ENCODE data around the gene CCR7.

The CCR7 gene

DNA sequence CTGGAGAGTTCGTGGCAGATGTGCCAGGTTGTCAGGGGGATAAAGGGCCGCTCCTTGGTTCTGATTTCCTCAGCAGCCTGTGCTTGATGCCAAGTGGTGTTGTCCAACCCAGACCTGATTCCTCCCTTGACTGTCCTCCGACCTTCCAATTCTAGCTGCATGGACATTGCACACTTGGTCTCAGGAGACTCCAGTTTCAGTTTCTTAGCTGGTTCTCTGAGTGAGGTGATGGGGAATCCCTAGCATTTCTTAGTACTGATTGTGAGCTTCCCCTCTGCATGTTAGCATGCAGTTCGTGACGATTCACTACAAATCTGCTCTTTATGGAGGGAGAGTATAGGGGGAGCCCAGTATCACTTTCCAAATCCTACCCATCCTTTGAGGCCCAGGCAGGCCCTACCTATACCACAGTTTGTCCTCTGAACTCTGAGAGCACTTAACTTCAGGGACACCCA, 12.4 kb upstream of the CCR7 start (continued):
- TF ChIP-seq ZNF624 (tag by site-specific recombination; IDR thresholded peaks at IDR 0.05) (no peak), ZNF843 (tag by site-specific recombination; IDR thresholded peaks at IDR 0.05) (no peak)

DNA sequence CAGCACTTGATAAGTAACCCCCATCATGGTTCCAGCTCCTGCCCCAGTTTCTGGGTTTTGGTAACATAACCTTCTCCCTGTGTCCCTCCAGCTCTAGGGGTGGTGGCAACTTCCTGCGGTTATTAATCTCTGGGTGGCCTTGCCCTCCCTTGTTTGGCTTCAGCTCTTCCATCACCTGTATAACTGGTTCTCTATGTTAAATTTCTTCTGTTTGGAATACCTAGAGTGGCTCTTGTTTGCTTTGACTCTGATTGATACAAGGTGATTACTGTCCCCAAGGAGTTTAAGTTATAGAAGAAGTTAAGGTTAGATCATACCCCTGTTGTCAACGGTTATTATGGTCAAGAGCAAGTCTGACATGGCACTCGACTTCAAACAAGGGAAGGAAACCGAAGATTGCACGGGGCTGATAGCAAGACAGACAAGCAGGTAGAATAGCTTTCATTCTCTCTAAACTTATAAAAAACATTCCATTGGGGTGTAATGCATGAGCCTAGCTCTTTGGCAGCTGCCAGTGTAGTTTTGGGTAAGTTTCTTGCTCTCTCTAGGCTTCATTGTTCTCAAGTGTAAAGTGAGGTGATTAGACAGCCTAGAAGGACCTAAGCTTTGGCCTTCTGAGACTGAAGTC, 11.0 kb upstream of the CCR7 start:
- POLR2A ChIA-PET, result interaction anchor here (0.9 kb wide), 1 partner anchor 1112 kb away, joined by 3 read pairs; the partner anchor contains the start of gene EIF1
- H3K4me1 ChIP-seq (ENCODE audit: control insufficient read depth, insufficient read depth, low read length), result no peaks in the 10 kb centered on the region
- H3K9me3 ChIP-seq (ENCODE audit: control insufficient read depth, insufficient read depth, low read depth, low read length), result no peaks in the 10 kb centered on the region
- CTCF ChIA-PET, result interaction anchor here (0.5 to 1.7 kb wide), 4 partner anchors 16 to 135 kb away, joined by 3 to 4 read pairs (median 3); no protein-coding TSS in a partner anchor
- no peaks in the 10 kb centered on the region for H3K36me3 ChIP-seq (ENCODE audit: control insufficient read depth in 2 of 2, insufficient read depth in 1 of 2, low read length in 2 of 2)
- no peak overlapping the region for H3K4me3 ChIP-seq (ENCODE audit: low read depth, low read length)
- TF ChIP-seq ZFHX2 (tag by site-specific recombination; conservative IDR thresholded peaks at IDR 0.05) (no peak), KLF7 (tag by site-specific recombination; IDR thresholded peaks at IDR 0.05; ENCODE audit: borderline replicate concordance) (no peak), ZNF311 (tag by site-specific recombination; IDR thresholded peaks at IDR 0.05; ENCODE audit: borderline replicate concordance) (no peak), IKZF3 (tag by site-specific recombination; IDR thresholded peaks at IDR 0.05) (no peak), FEZF1 (tag by site-specific recombination; IDR thresholded peaks at IDR 0.05) (no peak), ZNF138 (tag by site-specific recombination; IDR thresholded peaks at IDR 0.05; ENCODE audit: borderline replicate concordance) (no peak), ZNF248 (tag by site-specific recombination; IDR thresholded peaks at IDR 0.05) (no peak), ZNF785 (tag by site-specific recombination; IDR thresholded peaks at IDR 0.05) (no peak), ZNF600 (tag by site-specific recombination; IDR thresholded peaks at IDR 0.05) (no peak), ZNF571 (tag by site-specific recombination; IDR thresholded peaks at IDR 0.05) (no peak), ZNF174 (tag by site-specific recombination; IDR thresholded peaks at IDR 0.05) (no peak), ZNF394 (tag by site-specific recombination; IDR thresholded peaks at IDR 0.05; ENCODE audit: borderline replicate concordance) (no peak), ZBTB48 (tag by site-specific recombination; IDR thresholded peaks at IDR 0.05) (no peak), ZNF335 (tag by site-specific recombination; conservative IDR thresholded peaks at IDR 0.05) (no peak)
- TF ChIP-seq, protein P1, sequence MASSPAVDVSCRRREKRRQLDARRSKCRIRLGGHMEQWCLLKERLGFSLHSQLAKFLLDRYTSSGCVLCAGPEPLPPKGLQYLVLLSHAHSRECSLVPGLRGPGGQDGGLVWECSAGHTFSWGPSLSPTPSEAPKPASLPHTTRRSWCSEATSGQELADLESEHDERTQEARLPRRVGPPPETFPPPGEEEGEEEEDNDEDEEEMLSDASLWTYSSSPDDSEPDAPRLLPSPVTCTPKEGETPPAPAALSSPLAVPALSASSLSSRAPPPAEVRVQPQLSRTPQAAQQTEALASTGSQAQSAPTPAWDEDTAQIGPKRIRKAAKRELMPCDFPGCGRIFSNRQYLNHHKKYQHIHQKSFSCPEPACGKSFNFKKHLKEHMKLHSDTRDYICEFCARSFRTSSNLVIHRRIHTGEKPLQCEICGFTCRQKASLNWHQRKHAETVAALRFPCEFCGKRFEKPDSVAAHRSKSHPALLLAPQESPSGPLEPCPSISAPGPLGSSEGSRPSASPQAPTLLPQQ (tag by site-specific recombination; IDR thresholded peaks at IDR 0.05), result no peak
- TF ChIP-seq, protein P2, sequence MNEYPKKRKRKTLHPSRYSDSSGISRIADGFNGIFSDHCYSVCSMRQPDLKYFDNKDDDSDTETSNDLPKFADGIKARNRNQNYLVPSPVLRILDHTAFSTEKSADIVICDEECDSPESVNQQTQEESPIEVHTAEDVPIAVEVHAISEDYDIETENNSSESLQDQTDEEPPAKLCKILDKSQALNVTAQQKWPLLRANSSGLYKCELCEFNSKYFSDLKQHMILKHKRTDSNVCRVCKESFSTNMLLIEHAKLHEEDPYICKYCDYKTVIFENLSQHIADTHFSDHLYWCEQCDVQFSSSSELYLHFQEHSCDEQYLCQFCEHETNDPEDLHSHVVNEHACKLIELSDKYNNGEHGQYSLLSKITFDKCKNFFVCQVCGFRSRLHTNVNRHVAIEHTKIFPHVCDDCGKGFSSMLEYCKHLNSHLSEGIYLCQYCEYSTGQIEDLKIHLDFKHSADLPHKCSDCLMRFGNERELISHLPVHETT (tag by site-specific recombination; IDR thresholded peaks at IDR 0.05), result no peak
- TF ChIP-seq, protein P3, sequence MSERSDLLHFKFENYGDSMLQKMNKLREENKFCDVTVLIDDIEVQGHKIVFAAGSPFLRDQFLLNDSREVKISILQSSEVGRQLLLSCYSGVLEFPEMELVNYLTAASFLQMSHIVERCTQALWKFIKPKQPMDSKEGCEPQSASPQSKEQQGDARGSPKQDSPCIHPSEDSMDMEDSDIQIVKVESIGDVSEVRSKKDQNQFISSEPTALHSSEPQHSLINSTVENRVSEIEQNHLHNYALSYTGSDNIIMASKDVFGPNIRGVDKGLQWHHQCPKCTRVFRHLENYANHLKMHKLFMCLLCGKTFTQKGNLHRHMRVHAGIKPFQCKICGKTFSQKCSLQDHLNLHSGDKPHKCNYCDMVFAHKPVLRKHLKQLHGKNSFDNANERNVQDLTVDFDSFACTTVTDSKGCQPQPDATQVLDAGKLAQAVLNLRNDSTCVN (tag by site-specific recombination; optimal IDR thresholded peaks at IDR 0.05), result no peak
- TF ChIP-seq, protein P4, sequence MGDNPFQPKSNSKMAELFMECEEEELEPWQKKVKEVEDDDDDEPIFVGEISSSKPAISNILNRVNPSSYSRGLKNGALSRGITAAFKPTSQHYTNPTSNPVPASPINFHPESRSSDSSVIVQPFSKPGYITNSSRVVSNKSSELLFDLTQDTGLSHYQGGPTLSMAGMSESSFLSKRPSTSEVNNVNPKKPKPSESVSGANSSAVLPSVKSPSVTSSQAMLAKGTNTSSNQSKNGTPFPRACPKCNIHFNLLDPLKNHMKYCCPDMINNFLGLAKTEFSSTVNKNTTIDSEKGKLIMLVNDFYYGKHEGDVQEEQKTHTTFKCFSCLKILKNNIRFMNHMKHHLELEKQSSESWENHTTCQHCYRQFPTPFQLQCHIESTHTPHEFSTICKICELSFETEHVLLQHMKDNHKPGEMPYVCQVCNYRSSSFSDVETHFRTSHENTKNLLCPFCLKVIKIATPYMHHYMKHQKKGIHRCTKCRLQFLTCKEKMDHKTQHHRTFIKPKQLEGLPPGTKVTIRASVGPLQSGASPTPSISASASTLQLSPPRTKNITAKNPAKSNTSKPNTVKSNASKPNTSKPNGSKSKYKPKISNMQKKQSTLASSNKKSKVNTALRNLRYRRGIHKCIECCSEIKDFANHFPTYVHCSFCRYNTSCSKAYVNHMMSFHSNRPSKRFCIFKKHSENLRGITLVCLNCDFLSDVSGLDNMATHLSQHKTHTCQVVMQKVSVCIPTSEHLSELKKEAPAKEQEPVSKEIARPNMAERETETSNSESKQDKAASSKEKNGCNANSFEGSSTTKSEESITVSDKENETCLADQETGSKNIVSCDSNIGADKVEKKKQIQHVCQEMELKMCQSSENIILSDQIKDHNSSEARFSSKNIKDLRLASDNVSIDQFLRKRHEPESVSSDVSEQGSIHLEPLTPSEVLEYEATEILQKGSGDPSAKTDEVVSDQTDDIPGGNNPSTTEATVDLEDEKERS (tag by site-specific recombination; IDR thresholded peaks at IDR 0.05), result no peak
- TF ChIP-seq, protein P5, sequence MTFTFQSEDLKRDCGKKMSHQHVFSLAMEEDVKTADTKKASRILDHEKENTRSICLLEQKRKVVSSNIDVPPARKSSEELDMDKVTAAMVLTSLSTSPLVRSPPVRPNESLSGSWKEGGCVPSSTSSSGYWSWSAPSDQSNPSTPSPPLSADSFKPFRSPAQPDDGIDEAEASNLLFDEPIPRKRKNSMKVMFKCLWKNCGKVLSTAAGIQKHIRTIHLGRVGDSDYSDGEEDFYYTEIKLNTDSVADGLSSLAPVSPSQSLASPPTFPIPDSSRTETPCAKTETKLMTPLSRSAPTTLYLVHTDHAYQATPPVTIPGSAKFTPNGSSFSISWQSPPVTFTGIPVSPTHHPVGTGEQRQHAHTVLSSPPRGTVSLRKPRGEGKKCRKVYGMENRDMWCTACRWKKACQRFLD (tag by site-specific recombination; IDR thresholded peaks at IDR 0.05), result no peak
- TF ChIP-seq, protein P6, sequence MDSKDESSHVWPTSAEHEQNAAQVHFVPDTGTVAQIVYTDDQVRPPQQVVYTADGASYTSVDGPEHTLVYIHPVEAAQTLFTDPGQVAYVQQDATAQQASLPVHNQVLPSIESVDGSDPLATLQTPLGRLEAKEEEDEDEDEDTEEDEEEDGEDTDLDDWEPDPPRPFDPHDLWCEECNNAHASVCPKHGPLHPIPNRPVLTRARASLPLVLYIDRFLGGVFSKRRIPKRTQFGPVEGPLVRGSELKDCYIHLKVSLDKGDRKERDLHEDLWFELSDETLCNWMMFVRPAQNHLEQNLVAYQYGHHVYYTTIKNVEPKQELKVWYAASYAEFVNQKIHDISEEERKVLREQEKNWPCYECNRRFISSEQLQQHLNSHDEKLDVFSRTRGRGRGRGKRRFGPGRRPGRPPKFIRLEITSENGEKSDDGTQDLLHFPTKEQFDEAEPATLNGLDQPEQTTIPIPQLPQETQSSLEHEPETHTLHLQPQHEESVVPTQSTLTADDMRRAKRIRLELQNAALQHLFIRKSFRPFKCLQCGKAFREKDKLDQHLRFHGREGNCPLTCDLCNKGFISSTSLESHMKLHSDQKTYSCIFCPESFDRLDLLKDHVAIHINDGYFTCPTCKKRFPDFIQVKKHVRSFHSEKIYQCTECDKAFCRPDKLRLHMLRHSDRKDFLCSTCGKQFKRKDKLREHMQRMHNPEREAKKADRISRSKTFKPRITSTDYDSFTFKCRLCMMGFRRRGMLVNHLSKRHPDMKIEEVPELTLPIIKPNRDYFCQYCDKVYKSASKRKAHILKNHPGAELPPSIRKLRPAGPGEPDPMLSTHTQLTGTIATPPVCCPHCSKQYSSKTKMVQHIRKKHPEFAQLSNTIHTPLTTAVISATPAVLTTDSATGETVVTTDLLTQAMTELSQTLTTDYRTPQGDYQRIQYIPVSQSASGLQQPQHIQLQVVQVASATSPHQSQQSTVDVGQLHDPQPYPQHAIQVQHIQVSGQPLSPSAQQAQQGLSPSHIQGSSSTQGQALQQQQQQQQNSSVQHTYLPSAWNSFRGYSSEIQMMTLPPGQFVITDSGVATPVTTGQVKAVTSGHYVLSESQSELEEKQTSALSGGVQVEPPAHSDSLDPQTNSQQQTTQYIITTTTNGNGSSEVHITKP (tag by site-specific recombination; IDR thresholded peaks at IDR 0.05), result no peak
- H3K27ac ChIP-seq (ENCODE audit: extremely low read depth, low read depth, low read length), result no peak overlapping the region

Data from HEK293 (cell line).